GM12864 (cell line): Measurements from ENCODE around the gene GSK3A.
A peak's percentile ranks its signal among the peaks of the same experiment; 100 is the strongest.
"Not testable (repeated sequence)": the region's sequence is repeated elsewhere in the genome, so short reads cannot be mapped to it uniquely, and the experiment has no call there.

ENCODE experiments used
- DNase-seq: peaks from one replicate; pipeline ENCODE4 v3.0.0-alpha.2; 2011; ENCODE audit warnings: low read depth
- H3K4me3 ChIP-seq: 2 replicates; pipeline ENCODE4 v1.5.1; 2011; ENCODE audit warnings: mild to moderate bottlenecking, low read depth, low read length, control low read depth
- CTCF ChIP-seq: IDR thresholded peaks from 2 replicates; pipeline ENCODE4 v1.5.1; 2011; ENCODE audit warnings: low read depth, mild to moderate bottlenecking, moderate library complexity, low read length, control low read depth, inconsistent platforms; ENCODE audit errors: missing control alignments

Gene GSK3A

GRCh38 chr19:42267644-42268141 is 25.3 kb upstream of the GSK3A start:
- TF ChIP-seq CTCF: no peak
- peak overlapping the region; percentile 65 for H3K4me3 ChIP-seq
- DNase-seq: no peak

- H3K4me3 ChIP-seq, DNase-seq: not testable (repeated sequence)
Measured at GRCh38 chr19:42266928-42267603, 24.7 kb upstream of the GSK3A start.

GRCh38 chr19:42266105-42266504 is 23.7 kb upstream of the GSK3A start:
- H3K4me3 ChIP-seq, DNase-seq: not testable (repeated sequence)

- H3K4me3 ChIP-seq: no peak overlapping the region
- no peak for DNase-seq
- TF ChIP-seq CTCF: no peak
Measured at GRCh38 chr19:42261763-42262162, 19.4 kb upstream of the GSK3A start.

GRCh38 chr19:42257842-42258241 is 15.4 kb upstream of the GSK3A start:
- DNase-seq, H3K4me3 ChIP-seq: not testable (repeated sequence)

- no peak for DNase-seq
- no peak for TF ChIP-seq CTCF
Measured at GRCh38 chr19:42255766-42256745, 13.7 kb upstream of the GSK3A start.

GRCh38 chr19:42254850-42255765 is 12.7 kb upstream of the GSK3A start, which contains the start of gene ERF:
Gene ERF (minus strand): TSS chr19:42255128. CDS start chr19:42254999, 129 bp downstream.
- no peak for TF ChIP-seq CTCF
- peak; percentile 53 for DNase-seq
- peak within 1 kb of the TSS; percentile 74 for H3K4me3 ChIP-seq

More at GRCh38 chr19:42255766-42256745, 13.7 kb upstream of the GSK3A start:
- H3K4me3 ChIP-seq: peak overlapping the region; percentile 56
